ENCODE results near the gene GABBR1. TPM values are rescaled to one million over a fixed set of nuclear protein-coding genes. Genes with fewer than 3 reads are reported as not detected.

GABBR1 gene
- 10 to 100 TPM; 10.8 to 10.9 TPM for total RNA-seq

DNA sequence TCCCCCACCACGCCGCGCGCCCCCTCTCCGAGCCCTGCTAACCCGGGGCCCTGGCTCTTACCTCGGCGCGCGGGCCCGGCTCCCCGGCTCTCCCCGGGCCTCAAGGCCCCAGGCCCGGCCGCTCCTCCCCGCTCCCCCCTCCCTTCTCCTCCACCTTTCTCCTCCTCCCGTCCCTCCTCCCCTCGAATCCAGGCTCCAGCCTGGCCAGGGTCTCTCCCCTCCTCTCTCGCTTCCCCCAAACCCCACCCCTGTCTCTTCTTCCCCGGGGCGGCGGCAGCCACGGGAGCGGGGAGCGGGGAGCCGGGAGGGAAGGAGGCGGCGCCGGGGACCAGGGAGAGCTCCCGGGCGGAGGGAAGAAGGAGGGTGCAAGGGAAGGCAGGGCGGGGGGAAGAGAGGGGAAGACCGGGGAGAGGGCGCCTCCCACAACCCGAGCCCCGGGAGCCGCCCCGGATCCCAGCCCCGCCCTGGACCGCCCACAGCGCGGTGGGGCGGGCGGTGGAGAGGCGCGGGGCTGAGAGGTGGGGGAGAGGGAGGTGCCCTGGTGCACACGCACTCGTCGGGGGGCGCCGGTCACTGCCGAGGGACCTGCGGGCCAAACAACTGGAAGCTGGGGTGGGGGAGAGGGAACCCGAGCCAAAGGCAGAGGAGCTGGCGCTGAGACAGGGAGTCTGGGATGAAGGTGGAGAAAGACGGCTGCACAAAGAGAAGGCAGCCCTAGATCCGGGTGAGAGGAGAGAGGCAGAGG lies at the start of gene GABBR1:
GABBR1 (minus strand) TSS at position 395 of the 745 bp plus-strand sequence. CDS start 798 bp downstream, outside the sequence.
- peaks cover 25% of the 10 kb centered on the region for H3K4me1 Mint-ChIP-seq (ENCODE audit: low read depth)
- no peaks in the 10 kb centered on the region for H3K9me3 Mint-ChIP-seq
- POLR2A ChIA-PET: interaction anchor here (0.6 to 1.8 kb wide), 4 partner anchors 14 to 183 kb away, joined by 3 to 6 read pairs (median 4); no protein-coding TSS in a partner anchor
- H3K27ac Mint-ChIP-seq: peak within 1 kb of the TSS; percentile 66
- TF ChIP-seq, protein P1, sequence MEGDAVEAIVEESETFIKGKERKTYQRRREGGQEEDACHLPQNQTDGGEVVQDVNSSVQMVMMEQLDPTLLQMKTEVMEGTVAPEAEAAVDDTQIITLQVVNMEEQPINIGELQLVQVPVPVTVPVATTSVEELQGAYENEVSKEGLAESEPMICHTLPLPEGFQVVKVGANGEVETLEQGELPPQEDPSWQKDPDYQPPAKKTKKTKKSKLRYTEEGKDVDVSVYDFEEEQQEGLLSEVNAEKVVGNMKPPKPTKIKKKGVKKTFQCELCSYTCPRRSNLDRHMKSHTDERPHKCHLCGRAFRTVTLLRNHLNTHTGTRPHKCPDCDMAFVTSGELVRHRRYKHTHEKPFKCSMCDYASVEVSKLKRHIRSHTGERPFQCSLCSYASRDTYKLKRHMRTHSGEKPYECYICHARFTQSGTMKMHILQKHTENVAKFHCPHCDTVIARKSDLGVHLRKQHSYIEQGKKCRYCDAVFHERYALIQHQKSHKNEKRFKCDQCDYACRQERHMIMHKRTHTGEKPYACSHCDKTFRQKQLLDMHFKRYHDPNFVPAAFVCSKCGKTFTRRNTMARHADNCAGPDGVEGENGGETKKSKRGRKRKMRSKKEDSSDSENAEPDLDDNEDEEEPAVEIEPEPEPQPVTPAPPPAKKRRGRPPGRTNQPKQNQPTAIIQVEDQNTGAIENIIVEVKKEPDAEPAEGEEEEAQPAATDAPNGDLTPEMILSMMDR (IDR thresholded peaks at IDR 0.05): no peak
- peaks cover 6% of the 10 kb centered on the region for H3K27me3 Mint-ChIP-seq
- CTCF ChIA-PET: interaction anchor here (1.9 to 6.3 kb wide), 2 partner anchors 9 to 18 kb away, joined by 5 to 61 read pairs; no protein-coding TSS in a partner anchor
- peak; percentile 82 for ATAC-seq
- DNase-seq: peak; percentile 64
- peaks cover 3% of the 10 kb centered on the region for H3K36me3 Mint-ChIP-seq (ENCODE audit: low read depth)
- intact Hi-C loops (cut with micrococcal nuclease): no loop called here
- H3K4me3 Mint-ChIP-seq: peak within 1 kb of the TSS; percentile 87

DNA sequence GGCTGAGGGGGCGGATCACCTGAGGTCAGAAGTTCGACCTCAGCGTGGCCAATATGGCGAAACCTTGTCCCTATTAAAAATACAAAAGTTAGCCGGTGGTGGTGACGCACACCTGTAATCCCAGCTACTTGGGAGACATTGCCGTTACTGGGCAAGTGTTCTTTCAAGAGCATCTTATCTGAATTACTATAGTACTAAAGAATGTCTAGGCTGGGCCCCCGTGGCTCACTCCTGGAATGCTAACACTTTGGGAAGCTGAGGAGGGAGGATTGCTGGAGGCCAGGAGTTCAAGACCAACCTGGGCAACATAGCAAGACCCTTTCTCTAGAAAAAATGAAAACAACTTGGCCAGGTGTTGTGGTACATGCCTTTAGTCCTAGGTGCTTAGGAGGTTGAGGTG lies 48.8 kb upstream of the GABBR1 start:
- CTCF ChIA-PET: interaction anchor here (1.3 kb wide), 1 partner anchor 29 kb away, joined by 4 read pairs; no protein-coding TSS in a partner anchor
- POLR2A ChIA-PET: no interaction called here
- H3K4me1 Mint-ChIP-seq (ENCODE audit: low read depth): peaks cover 2% of the 10 kb centered on the region

DNA sequence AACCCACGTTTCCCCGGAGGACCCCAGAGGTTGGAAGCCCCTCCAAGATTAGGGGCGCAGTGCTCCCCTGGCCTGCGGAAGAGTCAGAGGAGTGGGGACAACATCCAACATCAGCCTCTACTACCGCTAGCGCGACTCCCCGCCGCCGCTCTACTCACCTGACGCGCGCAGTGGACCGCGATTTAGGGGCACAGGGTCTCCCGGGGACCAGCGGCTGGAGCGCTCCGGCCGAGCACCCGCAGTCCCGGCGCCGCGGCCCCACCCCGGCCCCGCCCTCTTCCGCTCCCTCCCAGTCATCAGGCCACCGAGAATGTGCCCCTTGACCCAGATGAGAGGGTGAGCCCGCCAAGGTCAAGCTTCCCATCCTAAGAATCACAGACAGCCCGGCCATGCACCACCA lies 47.9 kb upstream of the GABBR1 start, which contains the start of gene ZFP57:
ZFP57 (minus strand) TSS at position 249 of the 400 bp plus-strand sequence. CDS start 4,149 bp downstream, outside the sequence.
- CTCF ChIA-PET: no interaction called here
- Mint-ChIP-seq H3K4me1 (ENCODE audit: low read depth) (peaks cover 2% of the 10 kb centered on the region), H3K4me3 (no peak within 1 kb of the TSS), H3K27ac (no peak within 1 kb of the TSS), H3K36me3 (ENCODE audit: low read depth) (no peaks in the 10 kb centered on the region), H3K27me3 (peaks cover 4% of the 10 kb centered on the region), H3K9me3 (no peaks in the 10 kb centered on the region)
- POLR2A ChIA-PET: no interaction called here
- DNase-seq (no peak), ATAC-seq (no peak)
- intact Hi-C loops (cut with micrococcal nuclease): no loop called here
- TF ChIP-seq, protein P1 (IDR thresholded peaks at IDR 0.05): no peak

More for the DNA sequence above, 48.8 kb upstream of the GABBR1 start:
- ATAC-seq: no peak
- no peaks in the 10 kb centered on the region for H3K9me3 Mint-ChIP-seq
- peaks cover 4% of the 10 kb centered on the region for H3K27me3 Mint-ChIP-seq
- H3K27ac Mint-ChIP-seq: no peak overlapping the region
- no peak overlapping the region for H3K4me3 Mint-ChIP-seq
- TF ChIP-seq, protein P1 (IDR thresholded peaks at IDR 0.05): no peak
- DNase-seq: no peak
- H3K36me3 Mint-ChIP-seq (ENCODE audit: low read depth): no peaks in the 10 kb centered on the region
- intact Hi-C loops (cut with micrococcal nuclease): no loop called here

DNA sequence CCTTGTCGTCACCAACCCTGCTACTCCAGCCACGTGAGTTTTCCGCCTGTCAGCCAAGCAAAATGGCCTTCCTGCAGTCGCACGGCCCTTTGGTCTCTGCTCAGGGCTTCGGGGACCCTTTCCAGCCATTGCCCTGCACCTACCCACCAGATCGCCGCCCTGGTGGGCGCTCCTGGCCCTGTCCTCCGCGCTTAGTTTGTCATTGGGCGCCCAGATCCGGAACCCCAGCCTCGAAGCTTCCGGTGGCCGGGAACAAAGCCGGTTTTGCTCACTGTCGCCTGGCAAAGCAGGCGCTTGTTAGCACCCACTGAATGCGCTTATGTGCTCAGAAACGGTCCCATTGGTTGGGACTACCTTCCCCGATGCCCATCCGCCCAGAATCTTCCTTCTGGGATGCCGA lies 47.4 kb upstream of the GABBR1 start:
- TF ChIP-seq, protein P1 (IDR thresholded peaks at IDR 0.05): no peak
- POLR2A ChIA-PET: no interaction called here
- no peak for ATAC-seq
- H3K4me3 Mint-ChIP-seq: no peak overlapping the region
- CTCF ChIA-PET: no interaction called here
- no peaks in the 10 kb centered on the region for H3K9me3 Mint-ChIP-seq
- DNase-seq: no peak
- no peak overlapping the region for H3K27ac Mint-ChIP-seq
- H3K36me3 Mint-ChIP-seq (ENCODE audit: low read depth): no peaks in the 10 kb centered on the region
- H3K27me3 Mint-ChIP-seq: peaks cover 4% of the 10 kb centered on the region
- intact Hi-C loops (cut with micrococcal nuclease): no loop called here
- peaks cover 2% of the 10 kb centered on the region for H3K4me1 Mint-ChIP-seq (ENCODE audit: low read depth)

DNA sequence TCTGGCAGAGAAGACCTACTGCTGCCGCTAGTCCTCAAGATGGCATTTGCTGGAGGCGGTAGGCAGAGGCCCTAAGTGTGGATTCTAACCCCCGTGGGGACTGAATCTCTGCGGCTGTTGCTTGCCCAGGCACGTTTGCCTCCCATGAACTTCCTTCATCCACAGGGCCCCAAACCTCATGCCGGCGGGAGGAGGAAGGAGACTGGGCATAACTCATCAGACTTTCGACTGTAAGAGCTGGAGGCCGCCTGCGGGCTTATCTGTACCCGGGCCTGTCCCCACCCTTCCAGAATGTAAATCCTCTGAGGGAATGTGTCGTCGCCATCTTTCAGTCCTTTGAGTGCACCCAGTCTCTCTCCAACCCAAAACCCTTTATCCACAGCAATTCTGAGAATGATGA lies 47.0 kb upstream of the GABBR1 start:
- Mint-ChIP-seq H3K27ac (no peak overlapping the region), H3K4me1 (ENCODE audit: low read depth) (peaks cover 2% of the 10 kb centered on the region), H3K9me3 (no peaks in the 10 kb centered on the region), H3K27me3 (peaks cover 4% of the 10 kb centered on the region), H3K36me3 (ENCODE audit: low read depth) (no peaks in the 10 kb centered on the region), H3K4me3 (no peak overlapping the region)
- DNase-seq (no peak), ATAC-seq (no peak)
- CTCF ChIA-PET: no interaction called here
- intact Hi-C loops (cut with micrococcal nuclease): no loop called here
- POLR2A ChIA-PET: no interaction called here
- TF ChIP-seq, protein P1 (IDR thresholded peaks at IDR 0.05): no peak

Data from activated CD8-positive, alpha-beta T cell treated with anti-CD3 and anti-CD28 coated beads for 36 hours (primary cell).